Measurements from ENCODE around the gene RIOK3. TPM values are rescaled to one million over a fixed set of nuclear protein-coding genes. Genes with fewer than 3 reads are reported as not detected.

Gene RIOK3
- total RNA-seq, 4 donors from 2014 or later: 78.7 to 111 (median 90.3) TPM

DNA sequence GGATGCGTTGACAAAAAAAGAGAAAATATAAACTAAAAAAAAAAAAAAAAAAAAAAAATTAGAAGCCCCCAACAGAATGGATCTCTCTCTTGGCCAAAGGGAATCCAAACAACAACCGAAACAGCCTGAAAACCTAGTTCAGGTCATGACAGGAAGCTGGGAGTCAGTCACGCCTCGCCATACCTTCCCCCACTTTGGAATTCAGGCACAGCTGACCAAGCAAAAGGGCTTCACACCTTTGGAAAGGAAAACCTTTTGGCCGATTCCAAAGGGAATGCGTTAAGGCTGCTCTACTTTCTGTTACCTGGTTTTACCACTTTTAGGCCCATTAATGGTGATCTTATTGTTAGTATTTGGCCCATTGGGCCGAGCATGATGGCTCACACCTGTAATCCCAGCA lies 32.3 kb downstream of the RIOK3 start:
- TF ChIP-seq, protein P1, sequence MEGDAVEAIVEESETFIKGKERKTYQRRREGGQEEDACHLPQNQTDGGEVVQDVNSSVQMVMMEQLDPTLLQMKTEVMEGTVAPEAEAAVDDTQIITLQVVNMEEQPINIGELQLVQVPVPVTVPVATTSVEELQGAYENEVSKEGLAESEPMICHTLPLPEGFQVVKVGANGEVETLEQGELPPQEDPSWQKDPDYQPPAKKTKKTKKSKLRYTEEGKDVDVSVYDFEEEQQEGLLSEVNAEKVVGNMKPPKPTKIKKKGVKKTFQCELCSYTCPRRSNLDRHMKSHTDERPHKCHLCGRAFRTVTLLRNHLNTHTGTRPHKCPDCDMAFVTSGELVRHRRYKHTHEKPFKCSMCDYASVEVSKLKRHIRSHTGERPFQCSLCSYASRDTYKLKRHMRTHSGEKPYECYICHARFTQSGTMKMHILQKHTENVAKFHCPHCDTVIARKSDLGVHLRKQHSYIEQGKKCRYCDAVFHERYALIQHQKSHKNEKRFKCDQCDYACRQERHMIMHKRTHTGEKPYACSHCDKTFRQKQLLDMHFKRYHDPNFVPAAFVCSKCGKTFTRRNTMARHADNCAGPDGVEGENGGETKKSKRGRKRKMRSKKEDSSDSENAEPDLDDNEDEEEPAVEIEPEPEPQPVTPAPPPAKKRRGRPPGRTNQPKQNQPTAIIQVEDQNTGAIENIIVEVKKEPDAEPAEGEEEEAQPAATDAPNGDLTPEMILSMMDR (IDR thresholded peaks at IDR 0.05; ENCODE audit: low read depth): no peak

DNA sequence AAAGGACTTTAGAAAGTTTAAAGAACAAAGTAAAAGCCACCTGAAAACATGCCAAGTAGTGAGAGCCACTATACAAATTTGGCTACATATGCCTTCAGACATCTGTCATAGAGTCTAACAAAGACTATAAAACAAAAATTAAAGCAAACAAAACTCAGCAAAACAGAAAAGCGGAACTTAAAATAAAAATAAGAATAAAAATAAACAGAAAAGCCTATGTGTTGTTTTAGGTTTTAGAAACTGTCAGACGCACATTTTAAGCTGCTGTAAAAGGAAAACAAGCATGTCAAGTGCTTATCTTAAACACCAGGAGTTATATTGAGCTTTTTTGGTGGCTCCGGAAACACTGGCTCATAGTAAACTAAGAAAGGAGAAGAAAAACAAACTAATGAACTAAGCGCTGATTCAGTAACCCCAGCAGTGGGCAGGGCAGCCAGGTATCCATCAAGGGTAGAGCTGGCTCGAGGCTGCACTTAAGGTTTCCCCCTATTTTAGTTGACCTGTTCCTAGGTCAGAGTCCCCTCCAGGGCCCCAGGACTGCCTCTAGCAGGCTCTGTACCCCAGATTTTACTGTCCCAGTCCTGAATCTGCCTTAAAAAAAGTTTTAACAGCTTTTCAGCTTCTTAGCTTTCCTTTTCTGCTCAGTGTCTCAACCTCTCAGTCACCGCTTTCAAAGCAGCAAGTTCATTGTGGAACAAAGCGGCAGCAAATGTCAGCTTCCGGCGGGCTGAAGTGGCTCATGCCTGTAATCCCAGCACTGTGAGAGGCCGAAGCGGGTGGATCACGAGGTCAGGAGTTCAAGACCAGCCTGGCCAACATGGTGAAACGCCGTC lies 34.9 kb downstream of the RIOK3 start:
- TF ChIP-seq, protein P1 (IDR thresholded peaks at IDR 0.05; ENCODE audit: low read depth): no peak

GRCh38 chr18:23493654-23494053 lies 40.6 kb downstream of the RIOK3 start:
- TF ChIP-seq, protein P1 (IDR thresholded peaks at IDR 0.05; ENCODE audit: low read depth): no peak

DNA sequence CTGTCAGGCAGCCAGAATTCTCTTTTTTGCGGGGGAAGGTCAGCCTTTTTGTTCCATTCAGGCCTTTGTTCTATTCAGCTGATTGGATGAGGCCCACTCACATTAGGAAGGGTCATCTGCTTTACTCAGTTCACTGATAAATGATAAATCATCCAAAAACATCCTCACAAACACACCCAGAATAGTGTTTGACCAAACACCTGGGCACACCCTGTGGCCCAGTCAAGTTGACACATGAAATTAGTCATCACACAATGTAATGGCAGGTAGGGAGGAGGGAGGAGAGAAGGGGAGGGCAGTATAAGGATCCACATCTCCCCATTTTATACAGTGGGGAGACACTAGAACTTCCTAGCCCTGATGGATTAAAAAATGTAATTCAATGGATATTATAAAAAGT lies 41.9 kb downstream of the RIOK3 start:
- TF ChIP-seq, protein P1 (IDR thresholded peaks at IDR 0.05; ENCODE audit: low read depth): no peak

GRCh38 chr18:23495723-23496440 lies 42.8 kb downstream of the RIOK3 start:
- TF ChIP-seq, protein P1 (IDR thresholded peaks at IDR 0.05; ENCODE audit: low read depth): no peak

DNA sequence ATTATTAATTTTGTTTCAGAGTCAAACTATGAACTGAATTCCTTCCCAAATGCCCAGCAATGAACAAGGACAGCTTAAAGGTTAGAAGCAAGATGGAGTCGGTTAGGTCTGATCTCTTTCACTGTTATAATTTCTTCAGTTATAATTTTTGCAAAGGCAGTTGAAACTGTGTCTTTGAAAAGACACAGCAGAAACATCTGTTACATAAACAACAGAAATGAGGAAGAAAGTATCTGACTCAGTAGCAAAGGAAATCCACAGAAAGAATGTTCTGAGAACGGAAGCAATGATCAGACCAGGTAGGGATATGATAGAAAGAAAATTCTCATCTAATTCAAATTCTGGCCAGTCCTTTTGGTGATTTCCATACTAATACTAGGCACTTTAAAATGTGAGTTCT lies 45.0 kb downstream of the RIOK3 start:
- TF ChIP-seq, protein P1 (IDR thresholded peaks at IDR 0.05; ENCODE audit: low read depth): no peak

DNA sequence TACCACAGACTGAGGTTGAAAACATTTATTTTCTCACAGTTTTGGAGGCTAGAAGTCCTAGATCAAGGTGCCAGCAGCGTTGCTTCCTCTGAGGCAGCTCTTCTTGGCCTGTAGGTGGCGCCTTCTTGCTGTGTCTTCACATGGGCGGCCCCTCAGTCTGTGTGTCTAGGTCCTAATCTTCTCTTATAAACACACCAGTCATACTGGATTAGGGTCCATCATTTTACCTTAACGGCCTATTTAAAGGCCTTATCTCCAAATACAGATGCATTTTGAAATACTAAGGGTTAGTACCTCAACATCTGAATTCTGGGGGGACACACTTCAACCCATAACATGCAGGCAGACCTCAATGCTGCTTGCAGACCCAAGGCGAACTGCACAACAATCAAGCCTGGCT lies 45.8 kb downstream of the RIOK3 start:
- TF ChIP-seq, protein P1 (IDR thresholded peaks at IDR 0.05; ENCODE audit: low read depth): no peak

All from subcutaneous adipose tissue (tissue), 4 donors.